Activated CD4-positive, alpha-beta T cell treated with anti-CD3 and anti-CD28 coated beads, Interleukin-2, Interleukin-6, amounts not matched to agents 100 ng/mL and 50 ng/mL, durations not matched to agents 16 hours and 8 hours (primary cell): Measurements from ENCODE around the gene CD36.
"Not testable (repeated sequence)": the region's sequence is repeated elsewhere in the genome, so short reads cannot be mapped to it uniquely, and the experiment has no call there.

Source experiments
- DNase-seq: peaks from one replicate; pipeline ENCODE4 v3.0.0-alpha.2; 2020

Gene CD36

DNA sequence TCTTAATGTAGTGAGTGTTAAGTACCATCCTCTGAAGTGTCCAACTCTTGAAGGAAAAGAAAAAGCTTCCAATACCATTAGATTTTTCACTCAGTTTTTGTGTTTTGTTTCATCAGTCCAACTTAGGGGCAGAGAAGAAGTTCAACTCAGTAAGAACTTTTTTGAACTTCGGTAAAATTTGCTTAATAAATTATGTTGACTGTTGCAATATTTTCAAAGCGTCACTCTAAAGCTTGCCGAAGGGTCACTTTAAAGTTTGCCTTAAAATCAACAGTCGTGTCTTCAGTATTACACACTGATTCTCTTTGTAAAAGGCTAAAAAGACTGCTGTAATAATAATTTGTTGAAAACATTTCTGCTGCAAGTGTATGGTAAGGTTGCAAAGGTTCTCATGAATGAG lies 17.6 kb downstream of the CD36 start:
- DNase-seq = no peak

DNA sequence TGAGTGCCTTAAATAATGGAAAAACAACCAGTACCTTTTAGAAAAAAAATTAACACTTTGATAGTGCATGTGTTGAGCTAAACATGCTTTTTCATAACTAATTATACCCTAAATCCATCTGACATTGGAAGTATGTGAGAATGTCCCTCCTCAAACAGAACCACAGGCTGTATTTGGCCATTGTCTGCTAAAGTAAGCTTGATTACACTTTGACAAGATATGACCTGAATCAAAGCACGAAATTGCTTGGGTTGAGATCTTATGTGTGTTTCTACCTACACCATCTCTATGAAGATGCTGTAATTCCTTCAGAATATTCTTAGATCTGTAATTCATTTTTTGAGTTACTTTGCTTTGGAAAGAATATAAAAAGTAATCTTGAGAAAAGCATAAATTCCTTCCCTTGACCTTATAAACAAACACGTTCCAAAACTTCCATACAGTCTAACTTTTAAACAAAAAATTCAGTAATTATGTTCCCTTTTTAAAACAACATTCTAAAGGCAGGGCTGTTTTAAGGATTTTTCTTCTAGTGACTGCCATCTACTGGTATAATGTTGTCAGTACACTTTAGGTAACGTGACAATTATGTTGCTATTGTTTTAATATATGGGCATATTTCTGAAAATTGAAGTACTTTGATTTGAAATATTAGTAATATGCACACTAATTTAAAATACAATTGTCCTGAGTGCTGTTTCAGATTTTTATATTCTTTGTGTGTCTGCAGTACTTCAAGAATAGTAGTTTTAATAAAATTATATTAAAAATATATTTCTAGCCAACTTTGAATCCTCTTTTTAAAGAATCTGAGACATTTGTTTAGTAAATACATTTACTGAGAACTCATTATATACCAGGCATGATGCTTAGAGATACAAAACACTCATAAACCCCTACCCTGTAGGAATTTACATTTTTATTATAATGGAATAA lies 20.9 kb downstream of the CD36 start:
- no peak for DNase-seq

DNA sequence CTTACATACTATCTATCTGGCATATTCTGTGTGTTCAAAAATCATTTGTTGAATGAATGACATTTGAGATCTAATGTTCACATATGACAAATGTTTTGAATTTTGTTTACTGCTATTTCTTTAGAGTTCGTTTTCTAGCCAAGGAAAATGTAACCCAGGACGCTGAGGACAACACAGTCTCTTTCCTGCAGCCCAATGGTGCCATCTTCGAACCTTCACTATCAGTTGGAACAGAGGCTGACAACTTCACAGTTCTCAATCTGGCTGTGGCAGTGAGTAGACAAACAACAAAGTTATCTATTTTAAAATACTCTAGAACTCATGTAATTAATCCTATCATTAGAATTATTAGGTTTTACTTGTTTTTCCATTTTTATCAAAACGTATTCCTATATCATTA lies 22.5 kb downstream of the CD36 start:
- no peak for DNase-seq

DNA sequence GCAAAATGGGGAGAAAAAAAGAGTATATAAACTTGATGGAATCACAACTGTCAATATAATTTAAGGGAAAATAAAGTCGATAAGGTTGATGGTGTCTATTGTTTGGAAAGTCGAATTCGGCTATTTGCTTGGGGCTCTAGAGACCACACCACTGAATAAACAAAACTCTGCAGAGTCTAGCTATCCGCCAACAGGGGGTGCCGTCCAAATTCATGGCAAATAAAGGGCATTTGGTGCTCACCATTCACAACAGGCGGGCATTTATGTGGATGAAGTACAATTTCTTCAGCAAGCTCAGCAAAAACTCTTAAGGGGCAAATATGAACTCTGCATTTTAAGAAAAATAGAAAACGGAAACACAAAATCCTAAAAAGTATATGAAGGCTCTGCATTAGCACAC lies 23.3 kb downstream of the CD36 start:
- no peak for DNase-seq

DNA sequence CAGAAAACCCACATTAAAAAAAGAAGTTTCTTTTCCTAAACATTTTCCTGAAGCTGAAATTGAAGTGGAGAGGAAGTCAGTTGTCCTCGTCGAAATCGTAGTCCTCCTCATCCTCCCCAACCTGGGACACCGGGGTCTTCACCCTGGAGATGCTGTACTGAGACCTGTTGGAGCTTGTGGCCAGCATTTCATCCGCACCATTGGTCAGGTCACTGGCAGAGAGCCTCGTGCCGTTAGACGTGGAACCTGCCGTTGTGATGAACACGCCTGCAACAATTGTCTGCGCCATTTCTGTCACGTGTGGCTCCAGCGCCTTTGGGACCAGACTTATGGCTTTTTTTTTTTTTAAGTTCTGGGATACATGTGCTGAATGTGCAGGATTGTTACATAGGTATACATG lies 23.8 kb downstream of the CD36 start:
- no peak for DNase-seq

DNA sequence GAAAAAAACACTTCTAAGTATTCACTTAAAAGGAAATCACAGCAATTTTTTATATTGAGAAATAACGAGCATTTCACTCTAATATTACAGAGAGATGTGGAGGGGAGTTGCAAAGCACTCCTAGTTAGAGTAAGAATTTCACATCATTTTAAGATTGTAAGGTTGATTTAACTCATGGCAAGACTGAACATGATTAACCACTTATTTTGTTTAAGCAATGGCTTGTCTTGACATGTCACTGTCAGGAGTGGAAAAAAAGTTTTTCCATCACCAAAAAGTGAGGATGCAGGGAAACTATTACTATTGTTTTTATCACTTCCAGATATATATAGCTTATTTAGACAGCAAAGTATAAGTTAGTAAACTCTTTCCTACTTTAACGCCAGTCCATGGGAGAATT lies 27.1 kb downstream of the CD36 start:
- DNase-seq = no peak

DNA sequence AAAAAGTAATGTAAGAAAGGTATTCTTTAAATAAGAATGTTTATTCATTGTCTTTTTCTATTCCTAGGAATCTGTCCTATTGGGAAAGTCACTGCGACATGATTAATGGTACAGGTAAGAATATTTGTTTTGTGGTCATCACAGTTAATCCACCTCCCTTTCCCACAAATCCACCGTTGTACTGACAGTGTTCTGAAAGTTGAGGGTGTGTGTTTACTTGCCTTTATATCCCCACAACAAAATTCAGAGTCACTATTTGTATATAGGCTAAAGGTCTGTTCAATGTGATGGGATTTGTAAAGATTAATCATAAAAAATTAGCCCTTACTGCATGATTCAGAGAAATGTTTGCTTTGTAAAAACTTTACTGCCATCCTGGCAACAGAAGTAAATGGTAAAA lies 27.9 kb downstream of the CD36 start:
- DNase-seq = no peak

DNA sequence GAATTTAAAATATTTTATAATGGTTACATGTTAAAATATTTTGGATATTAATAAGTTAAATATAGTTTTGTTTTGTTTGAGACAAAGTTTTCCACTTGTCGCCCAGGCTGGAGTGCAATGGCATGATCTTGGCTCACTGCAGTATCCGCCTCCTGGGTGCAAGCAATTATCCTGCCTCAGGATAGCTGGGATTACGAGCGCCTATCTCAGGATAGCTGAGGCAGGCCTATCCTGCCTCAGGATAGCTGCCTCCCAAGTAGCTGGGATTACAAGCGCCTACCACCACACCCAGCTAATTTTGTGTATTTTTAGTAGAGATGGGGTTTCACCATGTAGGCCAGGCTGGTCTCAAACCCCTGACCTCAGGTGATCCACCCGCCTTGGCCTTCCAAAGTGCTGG lies 30.9 kb downstream of the CD36 start:
- DNase-seq = not testable (repeated sequence)

DNA sequence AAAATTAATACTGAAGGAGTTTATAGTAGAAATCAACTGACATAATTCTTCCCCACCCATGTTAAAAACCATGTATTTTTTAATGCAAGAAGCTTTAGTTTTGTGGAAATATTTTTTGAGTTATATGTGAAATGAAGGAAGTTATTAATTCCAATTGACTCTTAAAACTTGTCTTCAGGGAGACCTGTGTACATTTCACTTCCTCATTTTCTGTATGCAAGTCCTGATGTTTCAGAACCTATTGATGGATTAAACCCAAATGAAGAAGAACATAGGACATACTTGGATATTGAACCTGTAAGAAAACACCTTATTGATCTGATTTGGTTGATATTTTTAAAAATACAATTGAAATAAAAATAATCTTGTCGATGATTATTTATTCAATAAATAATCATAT lies 33.3 kb downstream of the CD36 start:
- no peak for DNase-seq

DNA sequence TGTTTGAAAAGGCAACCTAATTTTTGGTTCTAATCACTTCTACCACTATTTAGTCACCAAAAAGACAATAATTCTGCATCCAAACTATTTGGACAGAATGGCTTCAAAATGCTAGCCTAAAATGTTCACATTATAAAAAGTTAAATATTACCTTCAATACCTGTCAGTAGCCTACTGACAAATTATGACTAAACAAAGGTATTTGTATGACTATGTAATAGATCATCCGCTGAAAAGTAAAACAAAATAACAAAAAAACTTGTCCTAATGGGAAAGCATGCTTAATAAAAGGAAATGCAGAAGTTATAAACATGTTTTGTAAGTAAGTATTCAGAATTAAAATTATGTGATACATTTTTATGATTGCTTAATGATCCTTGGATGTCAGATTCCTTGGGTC lies 36.6 kb downstream of the CD36 start:
- no peak for DNase-seq

DNA sequence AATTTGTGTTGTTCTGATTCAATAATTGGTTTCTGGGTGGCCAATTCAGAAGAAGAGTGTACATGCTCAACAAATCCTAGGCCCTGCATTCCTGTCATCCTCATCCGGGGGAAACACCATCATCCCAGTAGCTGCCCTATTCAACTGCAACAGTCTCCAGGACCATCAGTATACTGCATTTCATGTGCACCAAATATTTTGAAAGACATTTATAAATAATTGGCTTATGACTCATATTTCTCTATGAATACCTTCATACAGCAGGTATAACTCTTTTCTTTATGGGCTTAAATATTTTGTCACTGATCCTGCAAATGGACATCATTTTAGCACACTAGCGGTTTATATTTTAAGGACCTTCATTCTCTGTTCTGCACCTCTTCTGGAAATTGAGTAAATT lies 38.0 kb downstream of the CD36 start:
- DNase-seq = no peak

DNA sequence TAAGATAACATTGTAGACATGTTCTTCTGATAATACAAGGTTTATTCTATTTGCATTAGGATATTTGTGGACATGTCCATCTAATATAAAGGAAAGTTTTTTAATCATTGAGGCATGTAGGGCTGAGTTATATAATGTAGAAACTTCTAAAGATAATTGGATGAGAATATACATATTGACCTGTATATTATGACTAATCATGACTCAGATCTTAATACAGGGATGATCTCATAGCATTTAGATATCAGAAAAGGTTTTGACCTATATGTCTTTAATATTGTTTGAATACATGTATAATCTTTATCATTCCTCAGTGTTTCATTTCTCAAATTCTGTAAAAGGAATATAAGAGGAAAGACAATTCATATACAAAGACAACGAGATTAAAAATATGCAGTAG lies 39.2 kb downstream of the CD36 start:
- no peak for DNase-seq

DNA sequence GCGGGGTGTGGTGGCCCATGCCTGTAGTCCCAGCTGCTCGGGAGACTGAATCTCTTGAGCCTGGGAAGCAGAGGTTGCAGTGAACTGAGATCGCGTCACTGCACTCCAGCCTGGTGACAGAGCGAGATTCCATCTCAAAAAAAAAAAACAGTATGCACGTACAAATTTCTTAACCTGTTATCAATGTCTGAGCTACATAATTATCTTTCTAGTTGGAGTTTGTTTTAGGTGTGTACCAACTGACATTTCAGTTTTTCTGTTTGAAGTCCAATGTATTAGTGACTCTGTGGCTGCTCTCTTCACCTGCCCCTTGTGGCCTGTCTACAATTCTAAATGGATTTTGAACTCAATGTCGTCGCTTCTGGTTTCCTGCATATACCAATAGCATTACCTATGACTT lies 40.3 kb downstream of the CD36 start:
- no peak for DNase-seq

DNA sequence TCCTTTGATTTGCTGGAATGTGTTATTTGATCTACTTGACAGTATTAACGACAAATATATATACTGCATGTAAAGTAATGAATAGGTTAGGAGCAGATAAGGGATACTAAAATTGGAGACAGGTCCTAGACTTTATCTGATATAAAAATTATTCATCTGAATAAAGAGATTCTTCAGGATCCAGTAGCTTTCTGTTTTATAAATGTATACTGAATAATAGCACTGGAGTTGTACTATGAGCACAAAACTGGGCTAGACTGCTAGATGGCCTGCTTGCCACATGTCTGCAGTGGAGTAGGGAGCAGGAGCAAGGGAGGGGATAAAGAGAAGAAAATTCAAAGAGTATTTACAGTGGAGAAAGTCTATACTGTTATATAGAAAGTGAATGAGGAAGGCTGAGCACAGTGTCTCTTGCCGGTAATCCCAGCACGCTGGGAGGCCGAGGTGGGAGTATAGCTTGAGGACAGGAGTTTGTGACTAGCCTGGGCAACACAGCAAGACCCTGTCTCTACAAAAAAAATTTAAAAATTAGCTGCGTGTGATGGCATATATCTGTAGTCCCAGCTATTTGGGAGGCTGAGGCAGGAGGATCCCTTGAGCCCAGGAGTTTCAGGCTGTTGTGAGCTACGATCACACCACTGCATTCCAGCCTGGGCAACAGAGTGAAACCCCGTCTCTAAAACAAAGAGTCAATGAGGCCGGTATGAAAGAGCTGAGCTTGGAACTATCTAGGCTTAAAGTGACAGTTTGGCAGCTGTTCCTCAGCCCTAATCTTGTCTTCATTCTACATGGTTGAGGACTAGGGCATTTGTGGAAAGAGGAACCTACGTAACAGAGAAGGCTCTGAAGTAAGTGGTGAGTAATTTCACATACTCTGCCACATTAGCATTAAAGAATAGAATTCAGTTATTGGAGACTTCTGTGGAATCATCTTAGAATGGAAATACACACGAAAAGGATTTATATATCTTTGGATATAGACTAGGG lies 41.8 kb downstream of the CD36 start:
- DNase-seq = no peak

DNA sequence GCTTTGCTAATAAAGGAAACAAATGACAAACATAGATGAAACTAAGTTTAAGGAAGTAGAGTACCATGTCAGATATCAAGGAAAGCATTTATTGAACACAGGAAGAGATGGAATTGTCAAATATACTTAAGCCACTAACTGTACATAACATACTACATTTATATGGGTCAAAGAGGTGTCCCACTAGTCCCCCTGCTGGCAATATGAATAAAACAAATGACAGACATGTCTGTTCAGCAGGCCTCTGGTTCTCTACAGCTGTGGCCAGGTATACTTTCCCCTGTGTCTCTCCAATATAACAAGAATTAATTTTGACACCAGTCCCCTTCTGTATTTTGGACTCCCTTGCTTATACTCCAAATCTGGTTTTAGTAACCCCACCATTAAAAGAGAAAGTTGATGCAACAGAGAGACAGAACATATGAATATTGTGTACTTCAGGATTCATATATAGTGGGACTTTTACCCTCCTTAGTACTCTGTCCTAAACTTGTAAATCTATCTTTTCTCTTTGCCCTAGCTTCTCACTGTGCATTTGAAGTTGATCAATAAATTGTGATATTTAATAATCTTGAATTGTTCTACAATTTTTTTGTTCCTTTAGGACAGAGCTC lies 42.9 kb downstream of the CD36 start:
- peak; percentile 6 for DNase-seq

DNA sequence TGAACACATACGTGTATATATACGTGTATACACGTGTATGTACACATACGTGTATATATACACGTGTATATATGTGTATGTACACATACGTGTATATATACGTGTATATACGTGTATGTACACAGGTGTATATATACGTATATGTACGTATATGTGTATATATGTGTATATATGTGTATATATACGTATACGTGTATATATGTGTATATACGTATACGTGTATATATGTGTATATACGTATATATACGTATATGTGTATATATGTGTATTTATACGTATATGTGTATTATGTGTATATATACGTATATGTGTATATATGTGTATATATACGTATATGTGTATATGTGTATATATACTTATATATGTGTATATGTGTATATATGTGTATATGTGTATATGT lies 44.3 kb downstream of the CD36 start:
- no peak for DNase-seq

DNA sequence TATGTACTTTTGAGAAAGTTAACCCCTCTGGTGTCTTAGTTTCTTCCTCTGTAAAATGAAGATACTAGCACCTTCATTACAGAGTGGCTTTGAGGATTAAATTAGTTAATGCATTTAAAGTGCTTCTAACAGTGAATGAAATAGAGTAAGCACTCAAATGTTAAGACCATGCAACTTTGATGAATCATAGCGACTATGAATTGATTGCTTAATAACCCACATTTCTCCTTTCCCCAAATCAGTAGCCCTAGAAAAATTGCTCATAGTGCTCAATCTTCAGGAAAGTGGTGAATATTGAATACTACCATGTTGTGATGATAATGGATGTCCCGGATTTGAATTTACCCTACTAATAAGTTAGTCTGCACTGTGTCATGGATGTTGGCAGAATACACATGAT lies 48.1 kb downstream of the CD36 start:
- DNase-seq = no peak

DNA sequence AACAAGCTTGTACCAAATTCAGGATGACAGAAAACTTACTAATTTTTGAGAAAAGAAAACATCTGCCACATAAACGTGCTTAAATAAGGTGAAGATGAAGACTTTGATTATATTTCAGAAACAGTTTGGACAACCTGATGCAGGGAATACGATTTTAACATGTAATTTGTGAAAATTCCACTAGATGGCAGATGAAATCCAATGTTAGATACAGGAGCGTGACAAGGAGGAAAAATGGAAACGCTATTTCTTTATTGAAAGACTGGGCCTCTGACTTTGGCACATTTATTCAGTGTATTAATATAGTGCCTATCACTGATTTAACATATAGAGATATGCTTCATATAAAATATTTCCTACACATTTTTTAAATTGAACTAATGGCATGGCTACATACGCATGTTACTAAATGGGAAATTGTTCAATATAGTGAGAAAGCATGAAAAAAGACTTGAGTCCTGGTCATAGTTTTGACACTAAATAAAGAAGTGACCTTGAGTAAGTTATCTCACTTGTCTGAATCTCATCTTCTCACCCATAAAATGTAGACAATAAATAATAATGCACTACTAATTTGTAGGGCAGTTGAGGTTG lies 60.7 kb downstream of the CD36 start:
- peak; percentile 47 for DNase-seq

DNA sequence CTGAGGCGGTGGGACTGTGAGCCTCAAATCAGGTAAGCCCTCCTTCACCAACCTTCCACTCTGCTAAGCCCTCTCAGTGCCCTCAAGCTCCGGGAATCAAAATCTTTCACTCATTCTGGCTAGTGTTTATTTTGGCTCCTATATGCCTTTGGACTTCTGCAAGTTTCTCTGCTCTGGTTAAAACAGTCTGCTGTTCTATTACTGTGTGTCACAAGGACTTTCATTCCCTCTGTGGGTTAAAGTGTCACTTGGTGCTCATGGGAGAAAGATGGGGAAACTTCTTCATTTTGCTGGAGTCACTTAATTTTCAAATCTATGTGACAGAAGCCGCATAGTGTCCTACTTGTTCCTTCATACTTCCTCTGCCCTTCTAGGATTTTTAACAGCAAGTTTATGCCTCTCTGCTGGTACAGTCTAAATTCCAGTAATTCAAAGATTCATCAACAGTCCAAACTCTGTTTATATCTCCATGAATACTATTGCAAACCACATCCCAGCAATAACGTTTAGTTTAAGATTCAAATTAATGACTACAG lies 61.3 kb downstream of the CD36 start:
- no peak for DNase-seq

DNA sequence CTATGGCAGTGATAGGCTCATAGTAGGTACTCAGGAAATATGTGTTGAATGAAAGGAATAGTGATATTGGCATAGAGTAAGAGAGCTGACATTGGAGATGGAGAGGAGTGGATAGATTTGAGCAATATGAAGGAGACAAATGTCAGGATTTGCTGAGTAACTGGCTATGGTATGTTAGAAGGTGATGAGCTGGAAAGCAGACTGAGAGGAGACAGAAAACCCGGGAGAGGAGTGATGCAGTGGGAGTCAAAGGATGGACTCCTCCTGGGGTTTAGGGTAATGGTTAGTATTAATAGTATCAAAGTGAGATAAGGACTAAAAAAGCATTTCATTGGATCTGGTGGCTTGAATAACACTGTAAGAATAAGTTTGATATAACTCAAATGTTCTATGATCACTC lies 64.8 kb downstream of the CD36 start:
- no peak for DNase-seq

DNA sequence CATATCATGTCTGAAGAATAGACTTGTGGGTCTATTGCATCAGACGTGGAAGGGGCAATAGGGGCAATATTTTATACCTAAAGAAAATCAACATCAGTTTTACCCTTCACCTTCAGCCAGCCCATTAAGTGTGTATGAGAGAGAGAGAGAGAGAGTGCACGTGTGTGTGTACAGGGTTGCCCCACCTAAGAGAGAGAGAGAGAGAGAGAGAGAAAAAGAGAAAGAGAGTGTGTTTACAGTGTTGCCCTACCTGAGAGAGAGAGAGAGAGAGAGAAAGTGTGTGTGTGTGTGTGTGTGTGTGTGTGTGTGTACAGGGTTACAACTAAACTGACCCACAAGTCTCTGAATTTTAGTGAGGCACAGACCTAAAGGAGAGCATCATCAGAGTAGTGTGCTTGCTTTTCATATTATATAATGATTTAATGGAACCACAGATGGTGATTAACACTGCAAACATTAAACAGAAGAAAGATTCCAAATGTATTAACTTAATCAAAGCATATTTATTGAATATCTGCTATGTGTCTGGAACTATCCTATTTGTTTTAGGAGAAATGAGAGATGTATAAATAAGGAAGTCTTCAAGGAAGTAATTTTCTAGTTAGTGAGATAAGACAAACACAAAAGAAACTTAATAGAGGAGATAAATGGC lies 66.8 kb downstream of the CD36 start:
- no peak for DNase-seq

DNA sequence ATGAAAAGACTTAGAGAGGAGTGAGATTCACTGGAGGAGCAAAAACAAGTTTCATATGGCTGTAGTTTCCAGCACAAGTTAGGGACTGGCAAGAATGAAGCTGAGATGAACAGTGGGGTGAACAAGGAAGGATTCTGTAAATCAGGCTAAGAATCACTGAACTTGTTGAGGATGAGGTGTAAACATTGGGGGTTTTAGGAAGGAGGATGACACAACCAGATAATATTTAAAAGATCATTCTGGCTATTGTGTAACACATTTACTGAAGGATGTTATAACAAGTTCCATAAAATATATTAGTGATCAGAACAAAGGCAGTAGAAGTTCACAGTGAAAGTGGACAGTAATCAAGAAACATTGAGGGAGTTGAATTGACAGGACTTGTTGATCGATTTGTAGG lies 68.9 kb downstream of the CD36 start:
- no peak for DNase-seq
